ENCODE data around the gene LRBA. TPM values are rescaled to one million over a fixed set of nuclear protein-coding genes. Genes with fewer than 3 reads are reported as not detected.

The LRBA gene
- total RNA-seq, 1 donor from 2014 or later: 26.4 TPM

DNA sequence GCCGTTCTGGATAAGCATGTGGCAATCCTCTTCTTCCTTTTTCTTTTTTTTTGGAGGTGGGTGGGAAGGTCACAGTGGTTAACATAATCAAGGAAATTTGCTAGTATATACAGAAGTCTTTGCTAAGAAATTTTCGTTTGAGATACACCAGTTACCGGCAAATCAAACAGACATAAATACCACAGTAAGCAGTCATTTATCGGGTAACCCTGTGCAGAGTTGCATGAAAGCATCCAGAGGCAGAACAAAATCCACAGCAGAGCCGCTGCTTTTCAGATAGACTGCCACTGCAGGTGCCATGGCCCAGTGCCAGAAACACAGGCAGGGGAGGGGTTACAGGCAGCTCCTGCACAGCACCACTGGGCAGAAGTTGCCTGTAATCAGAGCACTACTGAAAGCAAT, 612.2 kb downstream of the LRBA start:
- no peak for DNase-seq
- no peak overlapping the region for H3K27ac Mint-ChIP-seq (ENCODE audit: unreplicated experiment)
- H3K4me1 Mint-ChIP-seq (ENCODE audit: low read depth, unreplicated experiment): no peaks in the 10 kb centered on the region
- no peaks in the 10 kb centered on the region for H3K27me3 Mint-ChIP-seq (ENCODE audit: unreplicated experiment)
- no peak overlapping the region for H3K4me3 Mint-ChIP-seq (ENCODE audit: unreplicated experiment)
- no peaks in the 10 kb centered on the region for H3K36me3 Mint-ChIP-seq (ENCODE audit: unreplicated experiment)
- no peaks in the 10 kb centered on the region for H3K9me3 Mint-ChIP-seq (ENCODE audit: unreplicated experiment)
- TF ChIP-seq CTCF (IDR thresholded peaks at IDR 0.05; ENCODE audit: partially characterized antibody, unreplicated experiment): no peak

- Mint-ChIP-seq H3K27me3 (ENCODE audit: unreplicated experiment) (no peaks in the 10 kb centered on the region), H3K4me3 (ENCODE audit: unreplicated experiment) (no peak overlapping the region), H3K27ac (ENCODE audit: unreplicated experiment) (no peak overlapping the region), H3K4me1 (ENCODE audit: low read depth, unreplicated experiment) (peaks cover 2% of the 10 kb centered on the region), H3K9me3 (ENCODE audit: unreplicated experiment) (no peaks in the 10 kb centered on the region), H3K36me3 (ENCODE audit: unreplicated experiment) (no peaks in the 10 kb centered on the region)
- no peak for DNase-seq
- no peak for TF ChIP-seq CTCF (IDR thresholded peaks at IDR 0.05; ENCODE audit: partially characterized antibody, unreplicated experiment)
These were observed 613.9 kb downstream of the LRBA start for GRCh38 chr4:150401083-150401687.

GRCh38 chr4:150395872-150396271, 619.2 kb downstream of the LRBA start:
- Mint-ChIP-seq H3K36me3 (ENCODE audit: unreplicated experiment) (no peaks in the 10 kb centered on the region), H3K4me3 (ENCODE audit: unreplicated experiment) (no peak overlapping the region), H3K4me1 (ENCODE audit: low read depth, unreplicated experiment) (peaks cover 2% of the 10 kb centered on the region), H3K27ac (ENCODE audit: unreplicated experiment) (no peak overlapping the region), H3K27me3 (ENCODE audit: unreplicated experiment) (no peaks in the 10 kb centered on the region), H3K9me3 (ENCODE audit: unreplicated experiment) (peaks cover 3% of the 10 kb centered on the region)
- no peak for DNase-seq
- TF ChIP-seq CTCF (IDR thresholded peaks at IDR 0.05; ENCODE audit: partially characterized antibody, unreplicated experiment): no peak

GRCh38 chr4:150394046-150394445, 621.0 kb downstream of the LRBA start:
- H3K4me3 Mint-ChIP-seq (ENCODE audit: unreplicated experiment): no peak overlapping the region
- no peak overlapping the region for H3K27ac Mint-ChIP-seq (ENCODE audit: unreplicated experiment)
- DNase-seq: no peak
- no peak for TF ChIP-seq CTCF (IDR thresholded peaks at IDR 0.05; ENCODE audit: partially characterized antibody, unreplicated experiment)
- H3K9me3 Mint-ChIP-seq (ENCODE audit: unreplicated experiment): peaks cover 3% of the 10 kb centered on the region
- no peaks in the 10 kb centered on the region for H3K36me3 Mint-ChIP-seq (ENCODE audit: unreplicated experiment)
- H3K4me1 Mint-ChIP-seq (ENCODE audit: low read depth, unreplicated experiment): peaks cover 3% of the 10 kb centered on the region
- no peaks in the 10 kb centered on the region for H3K27me3 Mint-ChIP-seq (ENCODE audit: unreplicated experiment)

DNA sequence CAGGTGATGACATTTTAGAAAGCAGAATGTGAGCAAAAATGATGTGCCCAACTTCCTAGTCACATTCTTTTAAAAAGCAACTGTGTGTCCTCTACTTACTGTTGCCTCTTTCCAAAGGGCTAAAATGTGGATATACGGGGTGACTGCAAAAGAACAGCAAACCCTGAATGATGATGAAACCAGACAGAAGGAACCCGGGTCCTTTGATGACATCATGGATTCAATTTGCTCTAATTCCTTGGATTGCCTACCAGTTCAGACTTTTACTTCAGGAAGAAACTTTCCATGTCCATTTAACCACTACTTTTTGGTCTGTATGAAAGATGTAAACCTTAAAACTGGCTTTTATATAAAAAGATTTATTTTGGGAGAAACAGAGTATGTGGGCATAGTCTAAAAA, 624.0 kb downstream of the LRBA start:
- H3K36me3 Mint-ChIP-seq (ENCODE audit: unreplicated experiment): no peaks in the 10 kb centered on the region
- H3K4me3 Mint-ChIP-seq (ENCODE audit: unreplicated experiment): no peak overlapping the region
- no peak for TF ChIP-seq CTCF (IDR thresholded peaks at IDR 0.05; ENCODE audit: partially characterized antibody, unreplicated experiment)
- H3K4me1 Mint-ChIP-seq (ENCODE audit: low read depth, unreplicated experiment): peaks cover 6% of the 10 kb centered on the region
- peak overlapping the region; percentile 25 for H3K27ac Mint-ChIP-seq (ENCODE audit: unreplicated experiment)
- DNase-seq: no peak
- H3K27me3 Mint-ChIP-seq (ENCODE audit: unreplicated experiment): no peaks in the 10 kb centered on the region
- H3K9me3 Mint-ChIP-seq (ENCODE audit: unreplicated experiment): peaks cover 8% of the 10 kb centered on the region

Measured in glutamatergic neuron (in vitro differentiated cells).